22Rv1 (cell line): Measurements from ENCODE around the gene SUFU.

Source experiments
- ZFX ChIP-seq: fragments of 450-650 bp; IDR thresholded peaks from 2 replicates; pipeline ENCODE4 v1.6.1; 2017; ENCODE audit warnings: antibody characterized with exemption, borderline replicate concordance
- TF ChIP-seq, protein P1 (sequence below): fragments of 450-650 bp; IDR thresholded peaks from 2 replicates; pipeline ENCODE4 v1.5.1; 2017; ENCODE audit warnings: mild to moderate bottlenecking

DNA sequence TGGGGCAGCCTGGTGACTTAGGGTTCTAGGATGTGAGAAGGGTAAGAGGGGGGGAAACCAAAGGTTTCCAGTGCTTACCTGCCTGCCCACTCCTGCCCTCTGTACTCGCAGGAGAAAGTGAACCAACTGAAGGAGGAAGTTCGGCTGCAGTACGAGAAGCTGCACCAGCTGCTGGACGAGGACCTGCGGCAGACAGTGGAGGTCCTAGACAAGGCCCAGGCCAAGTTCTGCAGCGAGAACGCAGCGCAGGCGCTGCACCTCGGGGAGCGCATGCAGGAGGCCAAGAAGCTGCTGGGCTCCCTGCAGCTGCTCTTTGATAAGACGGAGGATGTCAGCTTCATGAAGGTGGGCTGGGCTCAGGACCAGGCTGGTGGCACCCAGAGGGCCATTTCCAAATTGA, 151.2 kb downstream of the SUFU start:
- TF ChIP-seq, protein P1, sequence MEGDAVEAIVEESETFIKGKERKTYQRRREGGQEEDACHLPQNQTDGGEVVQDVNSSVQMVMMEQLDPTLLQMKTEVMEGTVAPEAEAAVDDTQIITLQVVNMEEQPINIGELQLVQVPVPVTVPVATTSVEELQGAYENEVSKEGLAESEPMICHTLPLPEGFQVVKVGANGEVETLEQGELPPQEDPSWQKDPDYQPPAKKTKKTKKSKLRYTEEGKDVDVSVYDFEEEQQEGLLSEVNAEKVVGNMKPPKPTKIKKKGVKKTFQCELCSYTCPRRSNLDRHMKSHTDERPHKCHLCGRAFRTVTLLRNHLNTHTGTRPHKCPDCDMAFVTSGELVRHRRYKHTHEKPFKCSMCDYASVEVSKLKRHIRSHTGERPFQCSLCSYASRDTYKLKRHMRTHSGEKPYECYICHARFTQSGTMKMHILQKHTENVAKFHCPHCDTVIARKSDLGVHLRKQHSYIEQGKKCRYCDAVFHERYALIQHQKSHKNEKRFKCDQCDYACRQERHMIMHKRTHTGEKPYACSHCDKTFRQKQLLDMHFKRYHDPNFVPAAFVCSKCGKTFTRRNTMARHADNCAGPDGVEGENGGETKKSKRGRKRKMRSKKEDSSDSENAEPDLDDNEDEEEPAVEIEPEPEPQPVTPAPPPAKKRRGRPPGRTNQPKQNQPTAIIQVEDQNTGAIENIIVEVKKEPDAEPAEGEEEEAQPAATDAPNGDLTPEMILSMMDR, result no peak
- no peak for TF ChIP-seq ZFX
